HK-2 (cell line): ENCODE data around the gene KCNF1.

ENCODE experiments used
- DNase-seq: peaks from one replicate; pipeline ENCODE4 v3.0.0-alpha.2; 2018; ENCODE audit not compliant: unreplicated experiment

Gene KCNF1

GRCh38 chr2:10919410-10919770 lies 7.7 kb downstream of the KCNF1 start:
- DNase-seq, result no peak

- DNase-seq, result no peak
Observed at GRCh38 chr2:10919771-10920621, 8.3 kb downstream of the KCNF1 start.

DNA sequence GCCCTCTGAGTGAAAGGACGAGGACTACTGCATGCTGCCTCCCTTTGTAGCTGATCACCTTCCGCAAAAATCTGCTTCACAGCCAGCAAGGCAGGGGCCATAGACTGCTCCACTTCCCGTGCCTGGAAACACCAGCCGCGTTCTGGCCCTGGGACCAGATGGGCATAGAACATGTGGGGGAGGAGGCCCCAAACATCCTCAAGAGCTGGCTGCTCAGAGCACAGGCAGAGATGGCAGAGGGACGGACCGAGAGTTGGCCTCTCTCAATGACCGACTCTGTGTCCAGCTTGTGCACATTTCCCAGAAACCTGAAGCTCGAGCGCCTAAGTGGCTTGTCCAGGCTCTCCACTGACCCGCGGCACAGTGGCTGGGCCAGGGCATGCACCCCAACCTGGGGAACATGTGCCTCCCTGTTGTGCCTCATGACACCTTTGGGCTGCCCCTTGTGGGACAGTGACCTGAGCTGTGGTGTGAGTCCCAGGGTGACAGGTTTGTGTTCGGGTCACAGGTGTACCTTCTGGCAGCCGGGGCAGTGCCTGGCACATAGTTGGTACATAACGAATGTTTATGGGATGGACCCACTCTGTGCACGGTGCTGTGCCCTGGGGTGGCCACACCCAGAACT lies 9.1 kb downstream of the KCNF1 start:
- DNase-seq, result no peak

- no peak for DNase-seq
Observed at GRCh38 chr2:10921525-10921924, 9.8 kb downstream of the KCNF1 start.

- DNase-seq, result no peak
Observed at GRCh38 chr2:10922307-10923007, 10.7 kb downstream of the KCNF1 start.

DNA sequence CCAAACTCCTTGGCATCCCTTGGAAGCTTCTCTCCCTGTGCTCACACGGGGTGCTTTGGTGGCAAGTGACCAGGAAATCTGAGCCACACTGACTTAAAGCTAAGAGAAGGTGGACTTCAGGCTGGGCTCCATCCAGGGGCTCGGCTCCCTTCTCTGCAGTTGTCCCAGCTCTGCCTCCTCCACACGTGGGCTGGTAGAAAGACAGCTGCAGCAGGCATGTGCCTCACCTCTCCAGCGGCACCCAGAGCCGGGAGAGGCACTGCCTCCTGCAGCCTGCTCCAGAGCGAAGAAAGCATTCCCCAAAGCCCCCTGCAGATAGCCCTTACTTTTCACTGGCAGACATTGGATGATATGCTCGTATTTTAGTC lies 11.3 kb downstream of the KCNF1 start:
- no peak for DNase-seq

- DNase-seq, result no peak
Observed at GRCh38 chr2:10923965-10924364, 12.2 kb downstream of the KCNF1 start.

GRCh38 chr2:10924441-10924840 lies 12.7 kb downstream of the KCNF1 start:
- DNase-seq, result no peak

GRCh38 chr2:10924859-10925258 lies 13.1 kb downstream of the KCNF1 start:
- no peak for DNase-seq

- no peak for DNase-seq
Observed at GRCh38 chr2:10926191-10926820, 14.6 kb downstream of the KCNF1 start.

GRCh38 chr2:10930721-10931516 lies 19.2 kb downstream of the KCNF1 start:
- DNase-seq, result no peak

GRCh38 chr2:10931710-10932255 lies 20.0 kb downstream of the KCNF1 start:
- peak; percentile 38 for DNase-seq

- DNase-seq, result peak; percentile 21
Observed at GRCh38 chr2:10932345-10933151, 20.8 kb downstream of the KCNF1 start.

GRCh38 chr2:10933700-10934225 lies 22.0 kb downstream of the KCNF1 start:
- no peak for DNase-seq

DNA sequence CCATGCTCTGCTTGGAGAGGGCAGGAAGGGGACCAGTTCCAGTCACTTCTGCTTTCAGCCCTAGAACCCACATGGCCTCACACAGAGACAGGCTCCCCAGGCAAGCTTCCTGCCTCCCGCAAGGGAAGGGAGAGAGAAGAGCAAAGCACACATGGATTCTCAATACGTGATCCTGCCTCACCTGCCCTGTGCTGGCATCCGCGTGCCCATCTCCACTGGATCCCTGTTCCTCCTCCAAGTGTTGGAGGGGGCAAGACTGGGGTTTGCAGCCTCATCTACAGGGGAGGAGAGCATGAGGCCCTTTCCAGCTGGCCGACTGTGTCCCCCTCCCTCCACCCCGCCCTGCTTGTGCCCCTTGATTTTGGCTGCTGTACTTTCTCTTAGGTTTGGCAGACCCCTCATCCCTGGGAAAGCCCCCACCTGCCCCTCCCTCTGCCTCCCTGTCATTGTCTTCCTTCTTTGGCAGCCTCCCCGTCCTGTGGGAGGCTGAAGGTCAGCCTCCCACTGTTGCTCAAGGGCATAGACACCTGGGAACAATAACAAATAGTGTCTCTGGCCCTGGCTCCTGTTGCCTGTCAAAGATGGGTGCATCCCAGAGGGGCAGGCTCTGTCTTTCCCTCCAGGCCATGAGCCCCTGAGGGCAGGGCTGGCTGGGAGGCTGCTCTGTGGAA lies 22.7 kb downstream of the KCNF1 start:
- no peak for DNase-seq

DNA sequence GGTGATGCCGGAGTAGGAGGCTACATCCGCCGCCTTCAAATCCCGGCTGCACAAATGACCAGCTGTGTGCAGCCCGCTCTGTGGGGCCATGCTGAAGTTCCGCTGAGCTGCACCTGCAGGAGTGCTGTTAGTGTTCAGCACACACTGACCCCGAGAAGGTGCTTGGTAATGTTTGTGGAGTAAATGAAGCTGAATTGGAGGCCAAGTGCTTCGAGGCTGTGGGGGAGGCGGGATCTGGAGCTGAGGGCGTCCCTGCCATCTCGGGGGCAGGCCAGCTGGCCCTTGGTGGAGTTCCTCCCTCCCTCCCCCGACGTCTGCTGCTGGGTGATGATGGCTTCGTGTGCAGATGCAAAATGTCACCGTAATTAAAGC lies 23.2 kb downstream of the KCNF1 start:
- DNase-seq, result no peak

DNA sequence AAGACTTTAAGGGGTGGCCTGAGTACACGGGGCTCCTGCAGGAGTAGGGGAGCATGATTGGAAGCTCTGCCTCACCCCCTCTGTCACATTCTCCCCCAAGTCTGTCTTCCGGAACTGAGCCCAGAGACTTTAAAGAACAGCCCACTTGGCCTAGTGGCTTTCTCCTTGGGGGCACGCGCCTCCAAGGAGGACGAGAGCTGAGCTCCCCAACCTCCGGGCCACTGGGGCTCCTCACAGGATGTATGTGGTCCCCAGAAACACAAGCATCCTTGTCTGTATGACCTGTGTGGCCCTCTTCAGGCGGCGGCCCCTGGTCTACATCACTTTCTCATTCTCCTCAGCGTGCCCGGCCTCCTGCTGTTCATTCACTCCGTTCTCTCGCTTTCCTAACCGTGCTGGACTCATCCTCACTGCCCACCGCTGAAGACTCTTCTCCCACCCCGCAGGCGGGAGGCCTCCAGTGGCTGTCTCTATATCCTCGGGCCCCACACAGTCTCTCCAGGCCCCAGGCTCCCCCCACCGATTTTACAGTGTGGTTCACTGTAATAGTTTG lies 23.7 kb downstream of the KCNF1 start:
- DNase-seq, result no peak

DNA sequence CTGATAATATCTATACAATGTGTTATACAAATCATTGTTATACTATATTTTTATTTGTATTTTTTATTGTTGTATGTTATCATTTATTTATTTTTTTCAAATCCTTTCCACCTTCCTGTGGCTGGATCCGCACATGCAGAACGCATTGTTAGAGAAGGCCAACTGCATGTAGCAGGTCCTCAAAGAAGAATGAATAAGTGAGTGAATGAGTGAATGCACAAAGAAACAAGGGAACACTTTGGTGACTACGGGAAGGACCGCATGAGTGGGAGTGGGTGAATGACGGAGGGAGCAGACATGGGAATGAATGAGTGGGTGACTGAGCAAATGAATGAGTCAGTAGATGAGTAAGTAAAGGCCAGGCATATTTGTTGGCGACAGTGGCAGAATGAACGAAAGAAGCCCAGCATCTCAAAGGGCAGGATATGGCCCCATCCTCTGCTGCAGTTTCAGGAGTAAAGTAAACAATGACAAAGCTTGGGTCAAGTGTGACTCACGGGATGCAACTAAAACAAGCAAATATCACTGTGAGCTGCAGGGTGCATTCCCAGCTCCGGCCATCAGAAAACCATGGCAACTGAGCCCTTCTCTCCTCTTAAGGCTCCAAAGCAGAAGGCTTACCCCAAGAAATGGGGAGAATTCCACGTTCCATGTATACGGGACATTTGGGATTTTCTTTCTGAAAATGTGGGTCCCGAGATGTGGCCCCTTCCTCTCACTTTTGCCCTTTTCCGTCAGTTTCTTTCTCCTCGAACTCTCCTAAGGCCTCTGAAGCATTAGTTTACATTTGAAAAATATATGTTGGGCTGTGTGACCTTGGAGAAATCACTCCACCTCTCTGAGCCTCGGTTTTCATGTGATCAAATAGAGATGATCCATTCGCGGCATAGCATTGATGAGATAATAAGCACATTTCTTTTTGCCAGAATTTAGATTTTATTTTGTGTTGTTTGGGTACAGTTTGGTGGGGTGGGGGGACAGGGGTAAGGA lies 24.5 kb downstream of the KCNF1 start:
- DNase-seq, result peak; percentile 75
